ENCODE measurements around the gene REEP1. TPM values are rescaled to one million over a fixed set of nuclear protein-coding genes. Genes with fewer than 3 reads are reported as not detected.
A peak's percentile ranks its signal among the peaks of the same experiment; 100 is the strongest.
"Not testable (repeated sequence)": the region's sequence is repeated elsewhere in the genome, so short reads cannot be mapped to it uniquely, and the experiment has no call there.

The REEP1 gene
- total RNA-seq, 5 donors from 2014 or later (not counting 1 experiment from before 2014, with no cell fraction given): 0.12 to 1.0 (median 0.18) TPM; not detected in 1

GRCh38 chr2:86251840-86252266 is 85.6 kb downstream of the REEP1 start:
- CTCF ChIA-PET: no interaction called here
- Mint-ChIP-seq H3K4me1 (peaks cover 0 to 2% (median 0%) of the 10 kb centered on the region in 3 donors), H3K9me3 (no peaks in the 10 kb centered on the region), H3K27ac (no peak overlapping the region), H3K27me3 (peaks cover 0 to 10% of the 10 kb centered on the region in 2 donors), H3K4me3 (no peak overlapping the region), H3K36me3 (no peaks in the 10 kb centered on the region)
- Histone ChIP-seq H3K27ac (ENCODE audit: low read length) (no peak overlapping the region), H3K9me3 (no peaks in the 10 kb centered on the region), H3K36me3 (ENCODE audit: control insufficient read depth in 2 of 2, extremely low read depth in 1 of 2, insufficient read depth in 1 of 2, low read length in 1 of 2) (no peaks in the 10 kb centered on the region), H3K27me3 (replicated peaks in 1 of 2; ENCODE audit: control insufficient read depth in 2 of 2, extremely low read depth in 1 of 2, insufficient read depth in 2 of 2, low read length in 1 of 2) (peaks cover 0 to 8% of the 10 kb centered on the region in 2 experiments), H3K4me1 (ENCODE audit: control insufficient read depth in 1 of 2, extremely low read depth in 1 of 2, insufficient read depth in 2 of 2, low read length in 2 of 2) (peaks cover 0 to 2% of the 10 kb centered on the region in 2 experiments), H3K4me3 (ENCODE audit: control insufficient read depth in 1 of 2, extremely low read depth in 1 of 2, low read length in 1 of 2) (no peak overlapping the region)
- whole genome bisulfite sequencing (ENCODE audit: insufficient coverage): 86% methylated on average over 9 of the region's 10 CpGs
- DNase-seq (peak in 1 of 35 experiments; percentile 3), ATAC-seq (replicated peaks in 1 of 4) (no peak)
- POLR2A ChIA-PET: no interaction called here

DNA sequence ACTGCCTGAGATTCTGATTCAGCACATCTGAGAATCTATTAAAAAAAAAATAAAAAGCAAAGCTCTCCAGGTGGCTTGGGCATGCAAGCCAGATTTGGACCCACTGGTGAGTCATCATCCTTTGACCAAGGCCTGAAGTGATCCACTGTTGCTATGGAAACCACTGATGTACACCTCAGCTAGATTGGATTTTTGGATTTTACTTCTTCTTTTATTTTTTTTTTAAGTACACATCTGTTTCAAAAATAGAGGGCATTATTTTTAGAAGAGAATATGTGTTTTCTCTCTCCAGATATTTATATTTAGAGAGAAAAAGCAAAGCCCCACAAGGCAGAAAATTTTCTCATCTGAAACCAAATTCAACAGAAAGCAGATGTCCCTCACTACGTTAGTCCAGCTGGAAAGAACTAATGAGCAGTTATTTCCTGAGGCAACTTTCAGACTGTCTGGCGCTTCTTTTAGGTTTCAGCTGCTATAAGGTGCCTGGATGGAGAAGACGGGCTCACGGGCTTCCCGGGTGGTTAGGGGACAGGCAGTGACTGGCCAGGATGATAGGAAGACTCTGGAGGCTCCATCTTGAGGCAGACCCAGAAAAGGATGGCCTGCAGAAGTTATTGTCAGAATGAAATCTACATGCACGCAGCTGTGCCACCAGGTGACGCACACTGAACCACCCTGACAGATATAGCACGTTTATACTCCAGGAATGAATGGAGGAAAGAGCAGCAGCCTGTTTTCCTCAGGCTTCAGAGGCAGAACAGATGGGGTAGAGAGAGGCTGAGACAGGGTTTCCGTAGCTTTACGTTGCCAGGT is 87.6 kb downstream of the REEP1 start:
- Mint-ChIP-seq H3K4me3 (no peak overlapping the region), H3K27ac (no peak overlapping the region), H3K36me3 (no peaks in the 10 kb centered on the region), H3K4me1 (peaks cover 0 to 2% (median 0%) of the 10 kb centered on the region in 3 donors), H3K27me3 (no peaks in the 10 kb centered on the region), H3K9me3 (no peaks in the 10 kb centered on the region)
- CTCF ChIA-PET: no interaction called here
- 88% methylated on average over 8 of the region's 10 CpGs for WGBS (ENCODE audit: insufficient coverage)
- POLR2A ChIA-PET: no interaction called here
- H3K27me3 ChIP-seq (replicated peaks in 1 of 2; ENCODE audit: control insufficient read depth in 2 of 2, extremely low read depth in 1 of 2, insufficient read depth in 2 of 2, low read length in 1 of 2): peaks cover 0 to 5% of the 10 kb centered on the region in 2 experiments
- H3K4me1 ChIP-seq (ENCODE audit: control insufficient read depth in 1 of 2, extremely low read depth in 1 of 2, insufficient read depth in 2 of 2, low read length in 2 of 2): peaks cover 0 to 2% of the 10 kb centered on the region in 2 experiments
- ATAC-seq (replicated peaks in 1 of 4): no peak
- no peak for DNase-seq
- no peak overlapping the region for H3K27ac ChIP-seq (ENCODE audit: low read length)
- H3K36me3 ChIP-seq (ENCODE audit: control insufficient read depth in 2 of 2, extremely low read depth in 1 of 2, insufficient read depth in 1 of 2, low read length in 1 of 2): no peaks in the 10 kb centered on the region
- no peak overlapping the region for H3K4me3 ChIP-seq (ENCODE audit: control insufficient read depth in 1 of 2, extremely low read depth in 1 of 2, low read length in 1 of 2)
- no peaks in the 10 kb centered on the region for H3K9me3 ChIP-seq

- H3K4me1 ChIP-seq (ENCODE audit: control insufficient read depth in 1 of 2, extremely low read depth in 1 of 2, insufficient read depth in 2 of 2, low read length in 2 of 2): no peaks in the 10 kb centered on the region
- H3K27me3 Mint-ChIP-seq: no peaks in the 10 kb centered on the region
- peaks cover 0 to 2% (median 0%) of the 10 kb centered on the region in 3 donors for H3K4me1 Mint-ChIP-seq
- CTCF ChIA-PET: no interaction called here
- ATAC-seq (replicated peaks in 1 of 4): no peak
- no peaks in the 10 kb centered on the region for H3K9me3 ChIP-seq
- no peaks in the 10 kb centered on the region for H3K36me3 ChIP-seq (ENCODE audit: control insufficient read depth in 2 of 2, extremely low read depth in 1 of 2, insufficient read depth in 1 of 2, low read length in 1 of 2)
- H3K27ac Mint-ChIP-seq: no peak overlapping the region
- H3K4me3 ChIP-seq (ENCODE audit: control insufficient read depth in 1 of 2, extremely low read depth in 1 of 2, low read length in 1 of 2): no peak overlapping the region
- no peaks in the 10 kb centered on the region for H3K36me3 Mint-ChIP-seq
- POLR2A ChIA-PET: no interaction called here
- no peaks in the 10 kb centered on the region for H3K9me3 Mint-ChIP-seq
- peaks cover 0 to 5% of the 10 kb centered on the region in 2 experiments for H3K27me3 ChIP-seq (replicated peaks in 1 of 2; ENCODE audit: control insufficient read depth in 2 of 2, extremely low read depth in 1 of 2, insufficient read depth in 2 of 2, low read length in 1 of 2)
- WGBS (ENCODE audit: insufficient coverage): no CpG with 5 or more reads among the region's 6 CpGs
- no peak for DNase-seq
- no peak overlapping the region for H3K27ac ChIP-seq (ENCODE audit: low read length)
- H3K4me3 Mint-ChIP-seq: no peak overlapping the region
Measured at GRCh38 chr2:86249176-86249575, 88.2 kb downstream of the REEP1 start.

GRCh38 chr2:86245222-86245621 is 92.2 kb downstream of the REEP1 start:
- H3K4me3 ChIP-seq (ENCODE audit: control insufficient read depth in 1 of 2, extremely low read depth in 1 of 2, low read length in 1 of 2); DNase-seq; ATAC-seq (replicated peaks in 1 of 4); H3K27ac Mint-ChIP-seq; H3K4me1 ChIP-seq (ENCODE audit: control insufficient read depth in 1 of 2, extremely low read depth in 1 of 2, insufficient read depth in 2 of 2, low read length in 2 of 2); H3K27me3 ChIP-seq (replicated peaks in 1 of 2; ENCODE audit: control insufficient read depth in 2 of 2, extremely low read depth in 1 of 2, insufficient read depth in 2 of 2, low read length in 1 of 2); H3K4me1 Mint-ChIP-seq; CTCF ChIA-PET; H3K36me3 Mint-ChIP-seq; H3K36me3 ChIP-seq (ENCODE audit: control insufficient read depth in 2 of 2, extremely low read depth in 1 of 2, insufficient read depth in 1 of 2, low read length in 1 of 2); H3K27ac ChIP-seq (ENCODE audit: low read length); H3K4me3 Mint-ChIP-seq; H3K27me3 Mint-ChIP-seq; H3K9me3 ChIP-seq; H3K9me3 Mint-ChIP-seq: not testable (repeated sequence)
- 100% methylated on average over 1 of the region's 5 CpGs for WGBS (ENCODE audit: insufficient coverage)
- POLR2A ChIA-PET: interaction anchor here in 1 of 2 donors (0.7 kb wide), 1 partner anchor 126 kb away, joined by 10 read pairs; no protein-coding TSS in a partner anchor

DNA sequence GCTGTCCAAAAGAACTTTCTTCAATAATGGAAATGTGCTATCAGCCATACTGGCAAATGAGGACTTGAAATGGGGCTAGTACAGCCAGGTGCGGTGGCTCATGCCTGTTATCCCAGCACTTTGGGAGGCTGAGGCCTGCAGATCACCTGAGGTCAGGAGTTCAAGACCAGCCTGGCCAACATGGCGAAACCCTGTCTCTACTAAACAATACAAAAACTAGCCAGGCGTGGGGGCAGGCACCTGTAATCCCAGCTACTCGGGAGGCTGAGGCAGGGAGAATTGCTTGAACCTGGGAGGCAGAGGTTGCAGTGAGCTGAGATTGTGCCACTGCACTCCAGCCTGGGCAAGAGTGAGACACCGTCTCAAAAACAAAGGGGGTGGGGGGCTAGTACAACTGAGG is 92.6 kb downstream of the REEP1 start:
- CTCF ChIA-PET: interaction anchor here in 1 of 2 donors (0.6 kb wide), 1 partner anchor 22 kb away, joined by 3 read pairs; no protein-coding TSS in a partner anchor
- H3K9me3 Mint-ChIP-seq: not testable (repeated sequence)

DNA sequence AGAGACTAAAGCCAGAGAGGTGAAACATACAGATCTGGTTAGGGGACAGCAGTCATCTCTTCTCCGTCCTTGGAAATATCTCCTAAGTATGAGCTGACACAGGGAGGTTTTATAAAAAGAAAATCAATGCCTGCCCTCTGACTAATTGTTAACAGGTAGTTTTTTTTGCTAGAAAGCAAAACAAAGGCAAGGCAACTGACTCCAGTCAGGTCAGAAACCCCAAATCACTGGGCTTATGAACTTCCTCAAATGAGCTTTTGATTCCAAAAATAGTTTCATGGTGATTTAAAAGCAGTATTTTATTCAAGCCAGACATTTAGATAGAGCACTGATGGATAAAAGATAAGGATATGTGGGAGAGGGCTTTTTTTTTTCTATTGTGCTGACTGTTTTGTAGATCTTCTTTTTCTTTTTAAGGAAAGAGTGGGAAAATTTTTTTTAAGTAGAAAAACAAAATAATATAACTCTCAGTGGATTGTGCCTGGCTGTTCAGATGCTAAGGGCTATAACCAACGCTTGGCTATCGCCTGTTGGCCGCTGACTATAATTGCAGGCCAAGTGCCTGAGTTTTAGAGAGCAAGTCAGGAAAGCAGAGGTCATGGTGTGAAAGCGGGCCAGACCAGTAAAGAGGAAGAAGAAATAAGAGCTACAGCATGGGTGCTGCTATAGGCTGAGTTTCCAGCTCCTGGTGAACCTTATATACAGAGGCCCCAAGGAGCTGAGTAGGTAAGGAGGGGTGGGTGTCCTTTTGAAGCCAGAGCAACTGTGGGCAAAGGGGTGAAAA is 93.3 kb downstream of the REEP1 start:
- ChIA-PET CTCF (interaction anchor here (0.6 to 0.9 kb wide), 3 partner anchors 19 to 23 kb away, joined by 3 to 4 read pairs (median 3); no protein-coding TSS in a partner anchor), POLR2A (interaction anchor here in 1 of 2 donors (0.7 kb wide), 1 partner anchor 127 kb away, joined by 10 read pairs; no protein-coding TSS in a partner anchor)
- Mint-ChIP-seq H3K4me3 (no peak overlapping the region), H3K36me3 (no peaks in the 10 kb centered on the region), H3K27me3 (no peaks in the 10 kb centered on the region), H3K4me1 (peaks cover 0 to 5% (median 5%) of the 10 kb centered on the region in 3 donors), H3K9me3 (no peaks in the 10 kb centered on the region), H3K27ac (no peak overlapping the region)
- Histone ChIP-seq H3K27ac (ENCODE audit: low read length) (no peak overlapping the region), H3K4me1 (ENCODE audit: control insufficient read depth in 1 of 2, extremely low read depth in 1 of 2, insufficient read depth in 2 of 2, low read length in 2 of 2) (peaks cover 0 to 5% of the 10 kb centered on the region in 2 experiments), H3K36me3 (ENCODE audit: control insufficient read depth in 2 of 2, extremely low read depth in 1 of 2, insufficient read depth in 1 of 2, low read length in 1 of 2) (no peaks in the 10 kb centered on the region), H3K4me3 (ENCODE audit: control insufficient read depth in 1 of 2, extremely low read depth in 1 of 2, low read length in 1 of 2) (no peak overlapping the region), H3K27me3 (replicated peaks in 1 of 2; ENCODE audit: control insufficient read depth in 2 of 2, extremely low read depth in 1 of 2, insufficient read depth in 2 of 2, low read length in 1 of 2) (no peaks in the 10 kb centered on the region), H3K9me3 (no peaks in the 10 kb centered on the region)
- no peak for ATAC-seq (replicated peaks in 1 of 4)
- WGBS (ENCODE audit: insufficient coverage): 91% methylated on average over 3 of the region's 5 CpGs
- DNase-seq: no peak

More for the DNA sequence above, 92.6 kb downstream of the REEP1 start:
- H3K4me3 ChIP-seq (ENCODE audit: control insufficient read depth in 1 of 2, extremely low read depth in 1 of 2, low read length in 1 of 2); H3K27me3 Mint-ChIP-seq; H3K4me3 Mint-ChIP-seq; H3K9me3 ChIP-seq; DNase-seq; H3K27ac Mint-ChIP-seq; H3K27me3 ChIP-seq (replicated peaks in 1 of 2; ENCODE audit: control insufficient read depth in 2 of 2, extremely low read depth in 1 of 2, insufficient read depth in 2 of 2, low read length in 1 of 2); H3K27ac ChIP-seq (ENCODE audit: low read length); H3K36me3 Mint-ChIP-seq; ATAC-seq (replicated peaks in 1 of 4); H3K4me1 ChIP-seq (ENCODE audit: control insufficient read depth in 1 of 2, extremely low read depth in 1 of 2, insufficient read depth in 2 of 2, low read length in 2 of 2); H3K36me3 ChIP-seq (ENCODE audit: control insufficient read depth in 2 of 2, extremely low read depth in 1 of 2, insufficient read depth in 1 of 2, low read length in 1 of 2); H3K4me1 Mint-ChIP-seq: not testable (repeated sequence)
- 78% methylated on average over 4 of the region's 5 CpGs for WGBS (ENCODE audit: insufficient coverage)
- POLR2A ChIA-PET: interaction anchor here in 1 of 2 donors (0.7 kb wide), 1 partner anchor 126 kb away, joined by 10 read pairs; no protein-coding TSS in a partner anchor

Data from T-cell (primary cell).